Measurements from ENCODE around the gene ZDHHC24.
"Not testable (repeated sequence)": the region's sequence is repeated elsewhere in the genome, so short reads cannot be mapped to it uniquely, and the experiment has no call there.

The ZDHHC24 gene

DNA sequence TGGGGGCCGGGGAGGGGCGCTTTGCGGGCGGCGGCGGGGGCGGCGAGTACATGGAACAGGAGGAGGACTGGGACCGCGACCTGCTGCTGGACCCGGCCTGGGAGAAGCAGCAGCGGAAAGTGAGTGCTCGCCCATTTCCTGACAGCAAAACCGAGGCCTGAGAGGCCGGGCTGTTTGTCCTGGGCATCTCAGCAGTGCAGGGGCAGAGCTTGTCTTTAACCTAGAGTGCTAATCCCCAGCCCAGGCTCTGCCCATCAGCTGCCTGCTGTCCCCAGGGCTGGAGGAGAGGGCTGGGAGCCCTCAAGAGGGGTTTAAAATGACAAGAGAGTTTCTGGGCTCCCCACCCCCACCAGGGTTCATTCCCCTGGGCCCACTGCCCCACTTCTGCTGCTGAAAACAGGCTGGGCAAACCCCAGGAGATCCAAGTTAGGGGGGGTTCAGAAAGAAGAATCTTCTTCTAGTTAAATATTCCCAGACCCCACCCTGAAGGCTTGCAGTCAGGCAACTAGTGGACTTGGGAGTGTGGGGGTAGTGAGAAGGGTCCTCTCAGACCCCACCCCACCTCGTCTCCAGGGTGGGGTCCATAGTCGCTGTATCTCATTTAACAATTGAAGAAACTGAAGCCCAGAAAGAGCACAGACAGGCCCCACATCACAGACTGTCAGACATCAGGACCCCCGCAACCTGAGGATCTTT lies 1.3 kb upstream of the ZDHHC24 start:
- Histone ChIP-seq H3K36me3 (ENCODE audit: insufficient read depth, low read length) (peaks cover 12% of the 10 kb centered on the region), H4K20me1 (ENCODE audit: insufficient read depth, low read length) (no peaks in the 10 kb centered on the region), H3K4me2 (ENCODE audit: insufficient read depth, low read length) (no peak overlapping the region), H3K4me3 (ENCODE audit: low read depth in 1 of 2, low read length in 2 of 2) (no peak overlapping the region), H3K4me1 (ENCODE audit: insufficient read depth, low read length) (peaks cover 32% of the 10 kb centered on the region), H3K9me3 (ENCODE audit: insufficient read depth, low read length, severe bottlenecking) (no peaks in the 10 kb centered on the region), H3K79me2 (ENCODE audit: insufficient read depth, low read length) (peaks cover 8% of the 10 kb centered on the region), H2AFZ (ENCODE audit: low read depth, low read length) (no peak overlapping the region), H3K27ac (ENCODE audit: low read length) (no peak overlapping the region), H3K27me3 (ENCODE audit: insufficient read depth, low read length, poor library complexity) (no peaks in the 10 kb centered on the region), H3K9ac (ENCODE audit: low read depth, low read length) (no peak overlapping the region)
- DNase-seq (no peak), ATAC-seq (ENCODE audit: insufficient read depth, low read depth) (no peak)
- TF ChIP-seq EZH2 (IDR thresholded peaks at IDR 0.05; ENCODE audit: borderline replicate concordance, low read depth, low read length, severe bottlenecking) = no peak
- TF ChIP-seq, protein P1, sequence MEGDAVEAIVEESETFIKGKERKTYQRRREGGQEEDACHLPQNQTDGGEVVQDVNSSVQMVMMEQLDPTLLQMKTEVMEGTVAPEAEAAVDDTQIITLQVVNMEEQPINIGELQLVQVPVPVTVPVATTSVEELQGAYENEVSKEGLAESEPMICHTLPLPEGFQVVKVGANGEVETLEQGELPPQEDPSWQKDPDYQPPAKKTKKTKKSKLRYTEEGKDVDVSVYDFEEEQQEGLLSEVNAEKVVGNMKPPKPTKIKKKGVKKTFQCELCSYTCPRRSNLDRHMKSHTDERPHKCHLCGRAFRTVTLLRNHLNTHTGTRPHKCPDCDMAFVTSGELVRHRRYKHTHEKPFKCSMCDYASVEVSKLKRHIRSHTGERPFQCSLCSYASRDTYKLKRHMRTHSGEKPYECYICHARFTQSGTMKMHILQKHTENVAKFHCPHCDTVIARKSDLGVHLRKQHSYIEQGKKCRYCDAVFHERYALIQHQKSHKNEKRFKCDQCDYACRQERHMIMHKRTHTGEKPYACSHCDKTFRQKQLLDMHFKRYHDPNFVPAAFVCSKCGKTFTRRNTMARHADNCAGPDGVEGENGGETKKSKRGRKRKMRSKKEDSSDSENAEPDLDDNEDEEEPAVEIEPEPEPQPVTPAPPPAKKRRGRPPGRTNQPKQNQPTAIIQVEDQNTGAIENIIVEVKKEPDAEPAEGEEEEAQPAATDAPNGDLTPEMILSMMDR (IDR thresholded peaks at IDR 0.05; ENCODE audit: borderline replicate concordance, extremely low read depth, low read length, poor library complexity, severe bottlenecking) = no peak

DNA sequence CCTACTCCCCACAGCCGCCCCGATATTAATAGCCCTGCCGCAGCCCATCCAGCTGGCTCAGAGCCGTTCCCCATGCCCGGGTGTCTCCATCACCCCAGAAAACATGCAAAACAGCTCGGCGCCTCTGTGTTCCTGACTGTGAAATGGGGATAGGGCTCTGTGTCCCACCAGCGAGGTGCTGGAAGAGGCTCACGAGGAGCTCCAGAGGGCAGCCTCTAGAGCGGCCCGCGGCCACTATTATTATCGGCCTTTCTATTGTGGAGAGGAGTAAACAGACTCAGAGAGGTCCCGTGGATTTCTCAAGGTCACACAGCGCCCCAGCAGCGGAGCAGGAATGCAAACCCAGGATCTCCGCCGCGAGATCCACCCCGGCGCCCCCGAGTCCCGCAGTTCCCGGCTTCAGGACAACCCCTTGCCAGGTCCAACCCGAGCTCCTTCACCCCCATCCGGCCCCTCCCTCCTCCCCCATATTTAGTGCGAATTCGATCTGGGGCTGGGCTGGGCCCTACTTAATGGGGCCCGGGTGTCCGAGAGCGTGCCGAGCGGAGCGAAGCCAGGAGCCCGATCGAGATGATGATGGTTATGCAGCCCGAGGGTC lies 619 bp upstream of the ZDHHC24 start, which contains the start of gene ACTN3:
Gene ACTN3, plus strand, starts transcription at position 536 of the 598 bp plus-strand sequence. Its CDS starts 35 bp downstream, at position 571.
- H3K27me3 ChIP-seq (ENCODE audit: insufficient read depth, low read length, poor library complexity) = no peaks in the 10 kb centered on the region
- H3K4me2 ChIP-seq (ENCODE audit: insufficient read depth, low read length) = peak within 1 kb of the TSS; percentile 77
- H2AFZ ChIP-seq (ENCODE audit: low read depth, low read length) = peak within 1 kb of the TSS; percentile 95
- ATAC-seq (ENCODE audit: insufficient read depth, low read depth) (no peak), DNase-seq (no peak)
- peak within 1 kb of the TSS; percentile 83 to 90 for H3K4me3 ChIP-seq (ENCODE audit: low read depth in 1 of 2, low read length in 2 of 2)
- H3K79me2 ChIP-seq (ENCODE audit: insufficient read depth, low read length) = peaks cover 8% of the 10 kb centered on the region
- H4K20me1 ChIP-seq (ENCODE audit: insufficient read depth, low read length) = no peaks in the 10 kb centered on the region
- peaks cover 32% of the 10 kb centered on the region for H3K4me1 ChIP-seq (ENCODE audit: insufficient read depth, low read length)
- no peaks in the 10 kb centered on the region for H3K9me3 ChIP-seq (ENCODE audit: insufficient read depth, low read length, severe bottlenecking)
- peak within 1 kb of the TSS; percentile 74 for H3K27ac ChIP-seq (ENCODE audit: low read length)
- peaks cover 19% of the 10 kb centered on the region for H3K36me3 ChIP-seq (ENCODE audit: insufficient read depth, low read length)
- H3K9ac ChIP-seq (ENCODE audit: low read depth, low read length) = peak within 1 kb of the TSS; percentile 91
- no peak for TF ChIP-seq EZH2 (IDR thresholded peaks at IDR 0.05; ENCODE audit: borderline replicate concordance, low read depth, low read length, severe bottlenecking)

DNA sequence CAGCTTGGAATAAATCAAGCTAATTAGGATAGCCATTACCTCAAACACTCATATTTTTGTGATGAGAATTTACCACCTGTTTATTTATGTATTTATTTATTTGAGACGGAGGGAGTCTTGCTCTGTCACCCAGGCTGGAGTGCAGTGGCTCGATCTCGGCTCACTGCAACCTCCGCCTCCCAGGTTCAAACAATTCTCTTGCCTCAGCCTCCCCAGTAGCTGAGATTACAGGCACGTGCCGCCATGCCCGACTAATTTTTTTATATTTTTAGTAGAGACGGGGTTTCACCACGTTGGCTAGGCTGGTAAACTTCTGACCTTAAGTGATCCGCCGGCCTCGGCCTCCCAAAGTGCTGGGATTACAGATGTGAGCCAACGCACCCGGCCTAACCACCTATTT lies 896 bp downstream of the ZDHHC24 start:
- Histone ChIP-seq H3K27ac (ENCODE audit: low read length) (peak overlapping the region; percentile 74), H3K4me3 (ENCODE audit: low read depth in 1 of 2, low read length in 2 of 2) (peak overlapping the region; percentile 83 to 90; a peak in 3 of 4 replicates)

DNA sequence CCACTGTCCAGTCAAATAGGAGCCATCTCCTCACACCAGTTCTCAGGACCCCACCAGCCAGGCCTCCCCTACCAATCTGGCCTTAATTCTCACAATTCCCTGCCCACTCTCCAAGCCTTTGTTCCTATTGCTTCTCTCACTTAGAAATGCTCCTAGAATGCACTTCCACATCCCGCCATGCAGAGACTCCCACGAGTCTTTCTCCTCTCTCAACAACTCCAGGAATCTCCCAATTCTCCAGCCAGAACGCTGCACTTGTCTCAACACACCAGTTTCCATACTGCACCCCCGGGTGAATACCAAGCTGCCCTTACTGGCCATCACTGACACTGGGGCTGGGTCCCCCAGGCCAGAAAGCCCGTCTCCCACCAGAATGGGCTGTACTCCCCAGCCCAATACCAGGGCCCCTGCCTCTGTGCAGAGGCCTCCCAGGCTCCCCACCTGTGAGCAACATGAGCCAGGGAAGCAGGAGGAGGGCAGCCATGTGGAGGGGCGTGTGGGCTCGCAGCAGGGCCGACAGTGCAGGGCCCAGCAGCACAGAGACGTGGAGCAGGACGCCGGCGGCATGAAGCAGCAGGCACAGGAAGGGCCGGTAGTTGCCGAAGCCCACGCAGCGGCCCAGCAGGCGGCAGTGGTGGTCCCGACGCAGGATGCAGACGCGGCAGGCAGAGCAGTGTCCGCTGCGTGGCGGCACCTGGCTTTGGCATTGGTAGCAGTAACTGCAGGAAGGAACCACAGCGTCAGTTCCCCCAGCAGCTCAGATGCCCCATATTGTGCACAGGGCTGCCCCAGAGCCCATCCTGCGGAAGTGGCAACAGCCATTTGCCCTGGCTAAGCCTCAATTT lies 2.4 kb downstream of the ZDHHC24 start:
- no peaks in the 10 kb centered on the region for H3K9me3 ChIP-seq (ENCODE audit: insufficient read depth, low read length, severe bottlenecking)
- peak overlapping the region; percentile 77 for H3K4me2 ChIP-seq (ENCODE audit: insufficient read depth, low read length)
- peak overlapping the region; percentile 81 for H3K27ac ChIP-seq (ENCODE audit: low read length)
- DNase-seq (peak; percentile 82), ATAC-seq (ENCODE audit: insufficient read depth, low read depth) (peak; percentile 76)
- H4K20me1 ChIP-seq (ENCODE audit: insufficient read depth, low read length) = no peaks in the 10 kb centered on the region
- peaks cover 32% of the 10 kb centered on the region for H3K4me1 ChIP-seq (ENCODE audit: insufficient read depth, low read length)
- H3K36me3 ChIP-seq (ENCODE audit: insufficient read depth, low read length) = peaks cover 36% of the 10 kb centered on the region
- H3K4me3 ChIP-seq (ENCODE audit: low read depth in 1 of 2, low read length in 2 of 2) = peak overlapping the region in 1 of 2 experiments; percentile 90; a peak in 2 of 4 replicates
- peak overlapping the region; percentile 15; the same call in 1 of the 2 replicates for H2AFZ ChIP-seq (ENCODE audit: low read depth, low read length)
- H3K27me3 ChIP-seq (ENCODE audit: insufficient read depth, low read length, poor library complexity) = no peaks in the 10 kb centered on the region
- peaks cover 8% of the 10 kb centered on the region for H3K79me2 ChIP-seq (ENCODE audit: insufficient read depth, low read length)
- peak overlapping the region; percentile 91 for H3K9ac ChIP-seq (ENCODE audit: low read depth, low read length)
- TF ChIP-seq EZH2 (IDR thresholded peaks at IDR 0.05; ENCODE audit: borderline replicate concordance, low read depth, low read length, severe bottlenecking) = no peak
- TF ChIP-seq, protein P1 (IDR thresholded peaks at IDR 0.05; ENCODE audit: borderline replicate concordance, extremely low read depth, low read length, poor library complexity, severe bottlenecking) = peak; percentile 69

More for the DNA sequence above, 896 bp downstream of the ZDHHC24 start:
- Histone ChIP-seq H3K36me3 (ENCODE audit: insufficient read depth, low read length) (peaks cover 22% of the 10 kb centered on the region), H3K9ac (ENCODE audit: low read depth, low read length) (peak overlapping the region; percentile 91), H3K4me2 (ENCODE audit: insufficient read depth, low read length) (peak overlapping the region; percentile 77), H3K4me1 (ENCODE audit: insufficient read depth, low read length) (peaks cover 32% of the 10 kb centered on the region)
- not testable (repeated sequence) for H4K20me1 ChIP-seq (ENCODE audit: insufficient read depth, low read length); ATAC-seq (ENCODE audit: insufficient read depth, low read depth); H3K27me3 ChIP-seq (ENCODE audit: insufficient read depth, low read length, poor library complexity); H3K9me3 ChIP-seq (ENCODE audit: insufficient read depth, low read length, severe bottlenecking); H2AFZ ChIP-seq (ENCODE audit: low read depth, low read length); H3K79me2 ChIP-seq (ENCODE audit: insufficient read depth, low read length); DNase-seq
